ENCODE measurements around the gene DIS3.
"Not testable (repeated sequence)": the region's sequence is repeated elsewhere in the genome, so short reads cannot be mapped to it uniquely, and the experiment has no call there.

The DIS3 gene

DNA sequence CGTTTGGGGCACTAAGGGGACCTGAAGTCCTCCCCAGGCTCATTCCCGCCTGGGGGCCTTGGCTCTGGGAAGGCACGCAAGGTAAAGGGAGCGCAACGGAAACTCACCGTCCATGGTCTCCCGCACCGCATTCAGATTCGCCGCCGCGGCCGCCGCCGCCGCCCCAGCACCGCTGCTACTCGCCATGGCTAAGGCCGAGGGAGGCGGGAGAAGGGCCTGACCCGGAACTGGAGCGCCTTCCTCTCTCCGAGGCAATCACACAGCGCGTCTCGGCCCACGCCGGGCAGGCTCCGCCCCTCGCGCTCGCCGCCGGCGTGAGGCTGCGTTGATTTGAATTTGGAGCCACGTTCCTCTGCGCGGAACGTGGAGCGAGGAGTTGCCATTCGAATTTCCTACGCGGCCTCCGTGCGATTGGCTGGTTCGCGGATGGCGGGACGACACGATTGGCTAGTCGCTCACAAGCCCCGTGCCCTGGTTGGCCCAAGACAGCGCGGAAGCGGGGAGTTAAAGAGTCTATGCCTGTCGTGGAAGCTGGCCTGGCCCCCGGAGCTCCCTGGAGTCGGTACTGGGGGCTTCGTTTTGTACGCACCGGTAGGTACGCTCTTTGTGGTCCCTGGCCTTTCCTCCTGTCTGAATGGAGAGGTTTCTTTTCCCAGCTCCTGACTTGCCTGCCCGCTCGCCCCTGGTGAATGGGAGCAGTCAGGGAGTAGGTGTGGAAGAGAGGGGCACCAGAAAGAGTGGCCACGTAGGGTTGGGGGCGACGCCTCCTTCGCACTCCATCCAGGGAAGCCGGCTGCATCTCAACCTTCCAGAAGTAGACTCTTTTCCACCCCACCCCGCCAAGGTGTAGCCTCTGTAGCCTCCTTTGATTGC, 54.0 kb downstream of the DIS3 start, which contains the start of the genes BORA and MZT1:
Gene BORA, plus strand, starts transcription at position 507 of the 873 bp plus-strand sequence. CDS start 1,018 bp downstream, outside the sequence.
Gene MZT1, minus strand, starts transcription at position 213 of the 873 bp plus-strand sequence. Its CDS starts 27 bp downstream, at position 186.
- peaks cover 14 to 69% (median 60%) of the 10 kb centered on the region in 11 experiments; a peak in 21 of 22 replicates for H3K36me3 ChIP-seq
- H3K27ac ChIP-seq, result peak within 1 kb of the TSS; percentile 65 to 91 (median 88); a peak in 21 of 22 replicates
- H3K9me3 ChIP-seq (replicated peaks in 1 of 11), result peaks cover 0 to 17% (median under 1%) of the 10 kb centered on the region in 11 experiments; a peak in 8 of 22 replicates
- H3K9ac ChIP-seq, result peak within 1 kb of the TSS; percentile 84 to 93 (median 88)
- no peaks in the 10 kb centered on the region for H3K27me3 ChIP-seq
- peaks cover 0 to 13% (median 3%) of the 10 kb centered on the region in 11 experiments; a peak in 8 of 22 replicates for H4K20me1 ChIP-seq
- peak within 1 kb of the TSS; percentile 86 to 98 (median 93) for H3K4me2 ChIP-seq
- TF ChIP-seq Cebpa-rat (IDR thresholded peaks at IDR 0.05), result no peak
- peaks cover 15 to 38% (median 29%) of the 10 kb centered on the region in 10 experiments for H3K4me1 ChIP-seq
- H3K4me3 ChIP-seq, result peak within 1 kb of the TSS; percentile 78 to 94 (median 85)

DNA sequence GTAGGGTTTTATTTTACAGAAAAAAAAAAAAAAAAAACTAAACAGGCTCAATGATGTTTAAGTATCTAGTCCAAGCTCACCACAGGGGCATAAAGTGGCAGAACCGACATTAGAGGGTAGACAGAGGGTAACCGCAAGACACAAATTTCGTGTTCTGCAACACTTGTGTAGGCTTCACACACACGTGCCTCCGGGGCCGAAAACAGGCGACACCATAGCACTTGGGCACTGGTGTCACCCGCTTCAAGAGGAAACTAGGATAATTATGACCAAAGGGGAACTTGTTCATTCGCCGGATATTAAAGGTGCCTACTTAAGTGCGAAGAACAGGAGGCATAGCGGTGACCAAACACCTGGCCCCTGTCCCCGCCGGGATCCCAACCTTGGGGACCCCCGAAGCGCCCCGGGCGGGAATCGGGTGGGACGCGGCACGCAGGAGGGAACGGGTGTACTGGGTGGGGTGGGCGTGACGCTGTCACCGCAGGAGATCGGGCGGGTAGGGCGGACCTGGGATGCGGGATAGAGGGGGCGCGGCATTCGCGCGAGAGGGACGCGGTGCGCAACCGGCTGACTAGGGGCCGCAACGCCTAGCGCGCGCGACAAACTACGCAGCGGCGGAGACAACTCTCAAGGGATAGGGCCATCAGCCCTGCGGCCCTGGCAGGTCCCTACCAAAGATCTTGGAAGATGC, 54.8 kb downstream of the DIS3 start:
- H3K36me3 ChIP-seq, result peaks cover 6 to 69% (median 60%) of the 10 kb centered on the region in 11 experiments; a peak in 21 of 22 replicates
- peak overlapping the region; percentile 77 to 95 (median 85) for H3K4me2 ChIP-seq
- H3K4me1 ChIP-seq, result peaks cover 15 to 38% (median 29%) of the 10 kb centered on the region in 10 experiments
- H3K4me3 ChIP-seq, result peak overlapping the region; percentile 78 to 94 (median 85)
- peak overlapping the region; percentile 84 to 93 (median 88) for H3K9ac ChIP-seq
- H3K27ac ChIP-seq, result peak overlapping the region; percentile 65 to 91 (median 88); a peak in 21 of 22 replicates
- H3K27me3 ChIP-seq, result no peaks in the 10 kb centered on the region
- peaks cover 0 to 25% (median 7%) of the 10 kb centered on the region in 11 experiments; a peak in 11 of 22 replicates for H3K9me3 ChIP-seq (replicated peaks in 1 of 11)
- H4K20me1 ChIP-seq, result peaks cover 0 to 21% (median 8%) of the 10 kb centered on the region in 11 experiments; a peak in 10 of 22 replicates
- TF ChIP-seq Cebpa-rat (IDR thresholded peaks at IDR 0.05), result no peak

DNA sequence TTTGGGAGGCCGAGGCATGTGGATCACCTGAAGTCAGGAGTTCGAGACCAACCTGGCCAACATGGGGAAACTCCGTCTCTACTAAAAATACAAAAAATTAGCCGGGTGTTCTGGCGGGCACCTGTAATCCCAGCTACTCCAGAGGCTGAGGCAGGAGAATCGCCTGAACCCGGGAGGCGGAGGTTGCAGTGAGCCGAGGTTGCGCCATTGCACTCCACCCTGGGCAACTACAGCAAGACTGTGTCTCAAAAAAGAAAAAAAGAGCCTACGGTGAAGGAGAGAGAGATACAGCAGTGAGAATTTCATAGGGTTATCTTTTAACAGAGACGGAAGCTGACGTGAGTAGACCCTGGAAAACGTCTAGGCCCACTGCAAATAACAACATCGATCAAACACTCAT, 55.5 kb downstream of the DIS3 start:
- Histone ChIP-seq H3K4me3 (peak overlapping the region; percentile 78 to 94 (median 85); a peak in 19 of 20 replicates), H4K20me1 (peaks cover 0 to 28% (median 13%) of the 10 kb centered on the region in 11 experiments; a peak in 13 of 22 replicates), H3K9me3 (replicated peaks in 1 of 11) (peaks cover 0 to 31% (median 12%) of the 10 kb centered on the region in 11 experiments; a peak in 12 of 22 replicates), H3K4me1 (peaks cover 15 to 38% (median 29%) of the 10 kb centered on the region in 10 experiments), H3K36me3 (peaks cover 5 to 69% (median 60%) of the 10 kb centered on the region in 11 experiments; a peak in 21 of 22 replicates), H3K27ac (peak overlapping the region in 3 of 11 experiments; percentile 87 to 91 (median 89); a peak in 3 of 22 replicates), H3K4me2 (peak overlapping the region; percentile 77 to 95 (median 85)), H3K9ac (peak overlapping the region in 10 of 11 experiments; percentile 84 to 93 (median 88); a peak in 17 of 22 replicates)
- H3K27me3 ChIP-seq, result not testable (repeated sequence)

DNA sequence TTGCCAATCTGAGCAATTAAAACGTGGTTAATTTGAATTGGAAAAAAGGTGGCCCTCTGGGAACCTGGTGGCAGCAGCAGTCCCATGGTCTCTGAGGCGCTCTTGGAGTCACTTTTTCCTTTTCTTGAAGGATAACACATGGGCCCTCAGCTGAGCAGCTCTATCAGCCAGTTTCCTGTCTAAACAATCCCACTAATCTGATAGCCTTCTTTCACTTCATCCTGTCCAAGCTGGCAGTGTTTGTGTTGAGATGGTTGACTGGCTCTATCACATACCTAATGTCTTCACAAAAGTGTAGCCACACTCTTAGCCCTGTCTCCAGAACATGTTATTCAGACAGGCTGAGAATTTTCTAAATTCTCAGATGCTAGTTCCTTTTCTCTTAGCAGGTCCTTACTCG, 64.9 kb downstream of the DIS3 start:
- Histone ChIP-seq H4K20me1 (peaks cover 6 to 57% (median 14%) of the 10 kb centered on the region in 11 experiments; a peak in 13 of 22 replicates), H3K27ac (no peak overlapping the region), H3K4me1 (no peaks in the 10 kb centered on the region), H3K4me2 (no peak overlapping the region), H3K9me3 (replicated peaks in 1 of 11) (peaks cover 16 to 65% (median 57%) of the 10 kb centered on the region in 11 experiments), H3K9ac (no peak overlapping the region), H3K36me3 (peaks cover 85 to 100% (median 95%) of the 10 kb centered on the region in 11 experiments), H3K4me3 (no peak overlapping the region), H3K27me3 (no peaks in the 10 kb centered on the region)
- no peak for TF ChIP-seq Cebpa-rat (IDR thresholded peaks at IDR 0.05)
